Activated CD4-positive, alpha-beta T cell treated with anti-CD3 and anti-CD28 coated beads, Interleukin-2, amount 50 U/mL, for 4 hours (primary cell): ENCODE measurements around the gene HSF4.

Source experiments
- DNase-seq, 2 experiments: peaks; one replicate each; pipeline ENCODE4 v3.0.0-alpha.2; 2020

Gene HSF4

DNA sequence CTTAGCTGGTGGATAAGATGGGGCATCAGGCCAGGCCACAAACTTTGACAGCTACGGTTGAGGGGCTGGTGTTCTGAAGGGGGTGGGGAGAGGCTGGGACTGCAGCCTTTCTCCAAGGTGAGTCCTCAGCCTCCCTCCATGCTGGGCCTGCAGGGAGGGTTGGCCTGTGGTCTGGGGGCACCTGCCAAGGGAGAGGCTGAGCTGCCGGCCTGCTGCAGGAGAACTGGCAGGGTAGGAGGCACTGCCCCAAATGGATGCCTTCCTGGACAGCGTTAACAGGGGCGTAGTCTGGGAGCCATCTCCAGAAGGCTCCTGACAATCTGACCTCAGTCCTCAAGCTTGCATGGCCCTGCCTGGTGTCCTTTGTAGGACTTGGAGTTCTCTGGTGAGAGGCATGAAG, 39.5 kb downstream of the HSF4 start:
- no peak for DNase-seq

DNA sequence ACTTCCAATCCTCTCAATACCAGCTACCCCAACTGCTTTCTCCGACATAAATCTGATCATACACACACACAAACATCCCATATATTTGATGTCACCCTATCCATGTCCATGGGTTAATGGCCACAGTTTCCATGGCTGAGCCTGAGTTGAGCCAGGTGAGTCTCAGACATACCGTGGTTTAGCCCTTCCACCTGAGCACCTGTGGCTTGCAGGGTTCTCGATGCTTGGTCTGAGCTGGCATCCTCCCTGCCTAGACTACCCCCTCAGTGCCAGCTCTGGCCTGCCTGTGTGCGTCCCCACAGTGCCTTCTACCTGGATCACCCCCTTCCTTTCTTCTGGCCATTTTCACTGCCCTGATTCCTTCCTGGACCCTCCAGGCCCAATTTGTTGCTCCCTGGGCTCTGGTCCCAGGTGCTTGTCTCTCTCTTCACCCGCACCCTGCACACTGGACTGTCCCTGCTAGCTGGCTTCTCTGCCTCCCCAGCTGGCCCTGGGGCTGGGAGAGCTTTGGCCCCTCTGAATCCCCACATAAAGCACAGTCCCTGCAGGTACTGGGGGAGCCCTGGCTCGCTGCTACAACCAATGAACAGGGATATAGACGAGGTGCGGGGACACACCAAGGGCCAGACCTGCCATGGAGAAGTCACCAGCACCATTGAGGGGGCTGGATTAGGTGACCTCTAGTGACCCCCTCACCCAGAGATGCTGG, 41.7 kb downstream of the HSF4 start:
- no peak for DNase-seq

DNA sequence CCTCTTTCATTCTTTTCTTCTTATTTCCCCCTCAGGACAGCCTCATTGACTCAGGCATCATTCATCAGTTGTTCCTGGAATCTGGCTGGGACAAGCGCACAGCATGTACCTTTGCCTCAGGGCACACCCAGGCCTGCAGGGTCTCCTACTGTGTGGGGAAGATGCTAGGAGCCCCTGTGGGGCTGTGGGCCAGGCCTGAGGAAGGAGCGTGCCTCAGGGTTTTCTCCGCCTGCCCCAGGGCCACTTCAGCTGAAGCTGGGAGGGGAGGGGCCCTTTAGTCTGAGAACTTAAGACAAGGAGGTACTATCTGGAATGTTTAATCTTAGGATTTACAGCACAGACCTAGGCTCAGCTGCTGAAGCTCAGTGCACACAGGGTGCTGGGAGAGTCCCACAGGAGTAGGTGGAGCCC, 42.3 kb downstream of the HSF4 start:
- no peak for DNase-seq

DNA sequence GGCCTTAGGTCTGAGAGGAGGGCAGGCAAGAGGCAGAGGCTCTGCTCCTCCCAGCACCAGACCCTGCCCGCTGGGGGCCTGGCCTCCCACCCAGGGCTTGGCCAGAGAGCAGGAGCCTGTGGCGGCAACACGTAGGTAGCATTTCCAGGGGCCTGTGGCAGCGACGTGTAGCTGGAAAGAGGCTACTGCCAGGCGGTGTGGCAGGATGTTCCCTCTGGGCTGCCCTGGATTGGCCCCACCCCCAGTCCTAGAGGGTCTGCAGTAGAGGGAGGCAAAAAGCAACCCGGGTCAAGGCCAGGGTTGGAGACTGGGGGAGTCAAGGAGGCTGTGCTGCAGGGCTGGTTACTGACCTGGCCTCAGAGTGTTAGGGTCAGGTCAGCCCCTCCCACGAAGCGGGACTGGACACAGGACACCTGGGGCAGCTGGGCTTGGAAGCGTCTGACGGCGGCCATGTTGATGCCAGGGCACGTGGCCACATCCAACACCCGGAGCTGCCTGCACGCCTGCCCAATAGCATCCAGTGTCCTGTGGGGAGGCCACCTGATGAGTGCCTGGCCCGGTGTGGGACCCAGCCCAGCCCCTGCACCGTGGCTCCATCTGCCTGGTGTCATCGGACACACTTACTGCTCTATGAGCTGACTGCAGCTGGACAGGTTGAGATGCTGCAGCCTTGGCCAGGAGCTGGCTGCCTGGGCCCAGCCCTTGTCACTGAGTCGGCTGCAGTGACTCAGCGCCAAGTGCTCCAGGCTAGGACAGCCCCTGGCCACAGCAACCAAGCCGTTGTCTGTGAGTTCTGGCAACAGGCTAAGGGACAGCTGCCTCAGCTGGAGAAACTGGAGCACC, 42.9 kb downstream of the HSF4 start:
- no peak for DNase-seq

DNA sequence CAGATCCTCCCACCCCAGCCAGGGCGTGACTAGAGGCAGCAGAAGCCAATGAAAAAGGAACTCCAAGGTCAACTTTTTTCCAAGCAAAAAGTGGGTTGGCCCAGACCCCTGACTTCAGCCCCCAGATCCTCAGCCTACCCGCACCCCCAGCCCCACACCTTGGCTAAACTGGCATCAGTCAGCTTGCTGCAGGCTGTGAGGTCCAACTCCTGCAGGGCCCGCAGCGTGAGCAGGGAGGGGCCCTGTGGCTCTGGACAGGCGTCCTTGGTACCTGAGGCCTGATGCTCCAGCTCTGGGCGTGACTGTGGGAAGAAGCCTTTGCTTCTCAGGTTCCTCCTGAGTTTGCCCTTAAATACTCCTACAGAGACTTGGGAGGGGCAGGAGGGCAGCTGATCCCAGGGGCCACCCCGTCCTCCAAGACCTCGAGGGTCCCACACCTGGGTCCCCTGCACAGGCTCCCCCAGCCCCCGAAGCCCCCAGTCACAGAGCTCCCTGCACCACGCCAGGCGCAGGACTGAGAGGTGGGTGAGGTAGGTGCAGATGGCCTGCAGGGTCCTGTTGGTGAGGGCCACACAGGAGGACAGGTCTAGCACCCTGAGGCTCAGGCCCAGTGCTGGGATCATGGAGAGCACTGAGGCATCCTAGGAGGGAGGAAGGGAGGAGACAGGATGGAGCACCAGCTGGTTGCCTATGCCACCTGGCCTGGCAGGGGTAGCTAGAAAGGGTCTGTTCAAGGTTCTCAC, 43.8 kb downstream of the HSF4 start:
- no peak for DNase-seq

DNA sequence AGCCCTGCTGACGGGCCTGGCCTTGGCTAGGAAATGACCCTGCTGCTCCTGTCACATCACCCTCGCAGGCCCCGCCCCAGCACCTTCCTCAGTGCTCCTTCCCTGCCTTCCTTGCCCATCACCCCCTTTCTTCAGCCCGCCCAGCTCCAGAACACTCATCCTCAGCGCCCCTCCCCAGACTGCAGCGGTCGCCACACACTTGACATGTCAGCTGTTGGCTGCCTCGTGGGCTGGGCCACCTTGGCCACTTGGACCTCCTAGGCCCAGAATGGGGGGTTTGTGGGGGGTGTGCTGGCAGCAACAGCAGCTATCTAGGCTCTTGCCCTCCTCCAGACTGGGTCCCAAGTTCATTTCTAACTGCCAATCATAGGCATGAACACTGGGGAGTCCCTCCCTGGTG, 45.0 kb downstream of the HSF4 start:
- DNase-seq = no peak

DNA sequence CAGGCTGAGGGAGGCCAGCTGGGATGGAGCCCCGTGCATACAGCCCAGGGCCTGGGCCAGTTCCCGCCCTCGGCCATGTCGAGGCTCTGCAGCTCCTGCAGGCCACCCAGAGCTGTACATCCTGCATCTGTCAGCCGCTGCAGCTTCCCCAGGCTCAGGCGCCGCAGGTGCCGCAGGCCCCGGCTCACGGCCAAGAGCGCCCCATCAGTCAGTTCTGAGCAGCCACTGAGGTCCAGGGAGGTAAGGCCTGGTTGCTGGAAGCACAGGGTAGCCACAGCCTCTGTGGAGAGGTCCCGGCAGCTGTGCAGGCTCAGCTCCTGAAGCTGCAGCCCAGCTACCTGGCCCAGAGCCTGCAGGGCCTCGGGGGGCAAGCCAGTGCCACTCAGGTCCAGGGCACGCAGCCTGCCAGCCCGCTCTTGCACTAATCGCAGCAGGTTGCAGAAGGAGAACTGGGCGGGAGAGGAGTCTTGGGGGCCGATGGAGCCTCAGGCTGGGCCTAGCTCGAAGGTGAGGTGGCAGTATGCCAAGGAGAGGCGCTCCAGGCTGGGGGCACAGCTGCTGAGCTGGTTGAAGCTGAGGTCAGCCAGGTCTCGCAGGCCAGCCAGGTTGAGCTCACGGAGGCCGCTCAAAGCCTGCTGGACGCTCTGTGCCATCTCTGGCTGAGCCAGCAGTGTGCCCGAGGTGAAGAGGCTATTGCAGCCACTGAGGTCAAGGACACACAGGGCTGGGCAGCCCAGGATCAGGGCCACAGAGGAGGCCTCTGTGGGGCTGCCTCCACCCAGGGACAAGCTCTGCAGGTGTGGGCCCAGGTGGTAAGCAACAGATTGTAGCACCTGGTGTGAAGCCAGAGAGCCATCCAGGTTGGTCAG, 45.8 kb downstream of the HSF4 start:
- DNase-seq = no peak

DNA sequence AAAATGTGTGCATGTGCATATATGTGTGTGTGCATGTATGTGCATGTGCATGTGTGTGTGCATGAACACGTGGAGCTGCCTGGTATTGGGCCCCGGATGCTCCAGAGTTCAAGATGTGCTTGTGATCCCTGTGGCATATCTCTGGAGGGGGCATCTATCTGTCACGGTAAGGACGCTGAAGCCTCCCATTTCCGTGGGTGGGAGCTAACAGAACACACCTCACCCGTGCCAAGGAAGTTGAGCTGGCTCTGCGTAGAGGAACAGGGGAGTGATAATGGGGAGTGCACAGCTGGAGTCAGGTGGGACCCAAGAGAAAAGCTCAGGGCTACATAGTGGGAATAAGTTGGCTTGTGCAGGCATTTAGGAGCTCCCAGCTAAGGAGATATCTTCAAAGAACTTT, 47.1 kb downstream of the HSF4 start:
- DNase-seq = no peak

DNA sequence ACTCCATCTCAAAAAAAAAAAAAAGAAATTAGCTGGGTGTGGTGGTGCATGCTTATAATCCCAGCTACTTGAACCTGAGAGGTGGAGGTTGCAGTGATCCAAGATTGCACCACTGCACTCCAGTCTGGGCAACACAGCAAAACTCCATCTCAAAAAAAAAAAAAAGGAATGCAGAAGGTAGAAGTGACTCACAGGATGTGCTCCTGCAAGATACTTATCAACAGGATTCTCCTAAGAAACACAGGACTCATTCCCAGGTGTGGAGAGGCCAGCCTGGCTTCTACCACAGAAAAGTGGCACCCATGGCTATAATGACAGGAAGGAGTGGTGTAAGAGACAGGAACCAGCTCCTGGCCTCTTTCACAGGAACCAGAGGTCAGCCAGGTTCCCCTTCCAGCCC, 48.2 kb downstream of the HSF4 start:
- no peak for DNase-seq

DNA sequence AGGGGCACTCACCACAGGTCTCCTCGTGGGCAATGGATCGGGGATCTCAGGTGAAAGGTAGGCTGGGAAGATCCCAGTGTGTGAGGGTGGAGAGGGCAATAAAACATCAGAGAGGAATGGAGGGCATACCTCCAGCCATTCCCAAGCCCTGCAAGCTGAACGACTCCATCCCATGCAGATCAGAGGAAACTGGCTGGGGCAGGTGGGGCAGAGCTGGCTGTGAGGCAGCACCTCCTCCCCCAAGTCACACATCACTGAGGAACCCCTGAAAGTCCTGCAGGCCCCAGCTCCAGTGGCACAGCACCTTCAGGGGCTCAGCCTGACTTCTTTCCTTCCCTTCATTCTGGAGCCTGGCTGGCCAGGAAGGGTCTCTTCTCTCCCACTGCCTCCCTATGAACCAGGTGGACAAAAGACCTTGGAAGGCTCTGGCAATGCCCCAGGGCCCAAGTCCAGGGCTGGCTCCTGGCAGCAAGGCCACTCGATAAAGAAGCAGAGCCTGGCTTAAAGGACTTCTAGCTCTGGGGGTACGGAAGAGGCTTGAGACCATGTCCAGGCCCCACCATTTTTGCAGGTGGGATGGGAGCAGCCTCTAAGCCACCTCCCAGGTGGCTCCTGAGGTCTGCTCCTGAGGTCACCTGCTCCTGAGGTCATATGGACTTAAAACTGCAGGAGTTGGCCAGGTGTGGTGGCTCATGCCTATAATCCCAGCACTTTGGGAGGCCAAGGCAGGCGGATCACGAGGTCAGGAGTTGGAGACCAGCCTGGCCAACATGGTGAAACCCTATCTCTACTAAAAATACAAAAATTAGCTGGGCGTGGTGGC, 48.9 kb downstream of the HSF4 start:
- DNase-seq = no peak

DNA sequence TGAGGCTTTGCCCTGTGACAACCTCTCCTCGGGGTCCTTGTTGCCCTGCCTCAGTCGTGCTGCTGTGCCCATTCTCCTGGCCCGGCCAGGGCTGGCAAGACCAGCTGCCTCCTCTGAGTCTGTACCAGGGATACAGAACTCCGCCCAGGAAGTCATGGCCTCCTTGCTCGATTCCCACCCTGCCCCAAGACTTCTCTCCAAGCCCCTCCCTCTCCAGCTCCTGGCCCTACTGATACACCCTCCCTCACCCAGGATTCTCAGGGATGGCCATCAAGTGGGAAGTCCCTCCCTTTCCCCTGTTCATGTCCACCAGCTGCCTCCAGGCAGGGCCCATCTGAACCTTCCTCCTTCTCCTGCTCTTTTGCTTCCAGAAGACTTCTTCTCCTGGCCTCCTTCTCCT, 51.2 kb downstream of the HSF4 start:
- DNase-seq = no peak

DNA sequence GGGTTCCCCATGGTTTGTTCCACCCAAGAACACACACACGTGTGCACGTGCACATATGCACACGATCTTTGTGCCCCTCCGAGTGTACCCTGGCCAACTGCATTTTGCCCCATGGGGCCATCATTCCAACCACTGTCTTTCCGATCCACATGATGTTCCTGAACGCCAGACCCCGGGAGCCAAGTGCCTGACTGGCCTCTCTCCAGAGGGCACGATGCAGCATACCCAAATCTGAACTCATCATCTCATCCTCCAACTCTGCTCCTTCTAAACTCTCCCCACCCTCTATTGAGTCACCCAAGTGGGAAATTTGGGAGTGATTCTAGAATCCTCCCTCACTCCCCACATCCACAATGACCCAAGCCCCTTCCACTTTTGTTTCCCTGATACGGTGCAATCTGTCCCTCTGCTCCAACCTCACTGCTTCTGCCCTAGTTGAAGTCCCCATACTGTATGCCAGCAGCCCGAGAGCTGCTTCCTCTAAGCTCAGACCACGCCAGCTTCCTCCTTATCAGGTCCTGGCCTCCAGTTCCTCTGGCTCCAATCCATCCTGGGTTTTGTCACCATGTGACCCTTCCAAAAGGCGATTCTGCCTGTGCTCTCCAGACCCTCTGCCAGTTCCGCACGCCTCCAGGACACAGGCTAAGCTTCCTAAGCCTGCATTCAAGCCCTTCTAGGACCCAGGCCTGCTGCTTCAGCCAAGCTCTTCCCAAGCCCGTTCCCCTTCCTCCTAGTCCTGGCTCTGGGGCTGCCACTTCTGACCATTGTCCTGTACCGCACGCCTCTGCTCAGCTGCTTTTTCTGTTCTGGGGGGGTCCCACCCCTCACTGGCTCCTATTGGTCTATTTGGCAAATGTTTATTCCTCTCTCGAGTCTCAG, 52.3 kb downstream of the HSF4 start:
- DNase-seq = no peak
